GM18861 (cell line): Measurements from ENCODE around the gene BNC2.

ENCODE experiments used
- ATAC-seq: cut with Tn5 transposase; IDR thresholded peaks from one replicate; pipeline ENCODE4 v1.9.1; 2021; ENCODE audit not compliant: unreplicated experiment

The BNC2 gene

GRCh38 chr9:16642421-16643109 is 227.9 kb downstream of the BNC2 start:
- ATAC-seq, result no peak

- ATAC-seq, result no peak
Observed at GRCh38 chr9:16640649-16641048, 229.8 kb downstream of the BNC2 start.

- no peak for ATAC-seq
Observed at GRCh38 chr9:16639644-16640043, 230.8 kb downstream of the BNC2 start.

GRCh38 chr9:16637911-16638310 is 232.6 kb downstream of the BNC2 start:
- no peak for ATAC-seq

- ATAC-seq, result no peak
Observed at GRCh38 chr9:16637218-16637617, 233.3 kb downstream of the BNC2 start.

- ATAC-seq, result no peak
Observed at GRCh38 chr9:16633794-16634193, 236.7 kb downstream of the BNC2 start.

GRCh38 chr9:16628413-16628812 is 242.1 kb downstream of the BNC2 start:
- no peak for ATAC-seq

GRCh38 chr9:16627967-16628366 is 242.5 kb downstream of the BNC2 start:
- ATAC-seq, result no peak

- ATAC-seq, result no peak
Observed at GRCh38 chr9:16627521-16627920, 242.9 kb downstream of the BNC2 start.

GRCh38 chr9:16626577-16627130 is 243.8 kb downstream of the BNC2 start:
- no peak for ATAC-seq

- ATAC-seq, result no peak
Observed at GRCh38 chr9:16625811-16626210, 244.7 kb downstream of the BNC2 start.

- no peak for ATAC-seq
Observed at GRCh38 chr9:16625161-16625631, 245.3 kb downstream of the BNC2 start.

GRCh38 chr9:16624744-16625117 is 245.7 kb downstream of the BNC2 start:
- ATAC-seq, result no peak

GRCh38 chr9:16623989-16624743 is 246.3 kb downstream of the BNC2 start:
- ATAC-seq, result no peak

- no peak for ATAC-seq
Observed at GRCh38 chr9:16622541-16622940, 247.9 kb downstream of the BNC2 start.

GRCh38 chr9:16619914-16620520 is 250.5 kb downstream of the BNC2 start:
- no peak for ATAC-seq

- ATAC-seq, result no peak
Observed at GRCh38 chr9:16619402-16619801, 251.1 kb downstream of the BNC2 start.

- no peak for ATAC-seq
Observed at GRCh38 chr9:16618524-16618923, 251.9 kb downstream of the BNC2 start.

GRCh38 chr9:16616686-16617085 is 253.8 kb downstream of the BNC2 start:
- ATAC-seq, result no peak

GRCh38 chr9:16615451-16615850 is 255.0 kb downstream of the BNC2 start:
- ATAC-seq, result no peak

- ATAC-seq, result no peak
Observed at GRCh38 chr9:16613605-16614004, 256.9 kb downstream of the BNC2 start.

GRCh38 chr9:16613051-16613450 is 257.4 kb downstream of the BNC2 start:
- ATAC-seq, result no peak
